Measurements from ENCODE around the gene MARCHF7. TPM values are rescaled to one million over a fixed set of nuclear protein-coding genes. Genes with fewer than 3 reads are reported as not detected.
"Not testable (repeated sequence)": the region's sequence is repeated elsewhere in the genome, so short reads cannot be mapped to it uniquely, and the experiment has no call there.

Gene MARCHF7
- total RNA-seq, 1 donor from 2014 or later, result 121 TPM

GRCh38 chr2:159715451-159715850 is 3.1 kb downstream of the MARCHF7 start:
- no peak for DNase-seq (ENCODE audit: low spot score in 2 of 2)
- FAIRE-seq, result no peak

GRCh38 chr2:159716409-159716808 is 4.1 kb downstream of the MARCHF7 start:
- DNase-seq (ENCODE audit: low spot score in 2 of 2); FAIRE-seq: not testable (repeated sequence)

GRCh38 chr2:159716857-159717256 is 4.6 kb downstream of the MARCHF7 start:
- DNase-seq (ENCODE audit: low spot score in 2 of 2) (no peak), FAIRE-seq (no peak)

- FAIRE-seq (no peak), DNase-seq (ENCODE audit: low spot score in 2 of 2) (no peak)
Observed at GRCh38 chr2:159720676-159721075, 8.4 kb downstream of the MARCHF7 start.

- FAIRE-seq (no peak), DNase-seq (ENCODE audit: low spot score in 2 of 2) (no peak)
Observed at GRCh38 chr2:159722580-159722979, 10.3 kb downstream of the MARCHF7 start.

- FAIRE-seq; DNase-seq (ENCODE audit: low spot score in 2 of 2): not testable (repeated sequence)
Observed at GRCh38 chr2:159724795-159725572, 12.7 kb downstream of the MARCHF7 start.

- FAIRE-seq, result no peak
- DNase-seq (ENCODE audit: low spot score in 2 of 2), result no peak
Observed at GRCh38 chr2:159725713-159726112, 13.4 kb downstream of the MARCHF7 start.

- no peak for FAIRE-seq
- no peak for DNase-seq (ENCODE audit: low spot score in 2 of 2)
Observed at GRCh38 chr2:159728629-159729028, 16.3 kb downstream of the MARCHF7 start.

GRCh38 chr2:159735648-159736047 is 23.3 kb downstream of the MARCHF7 start:
- FAIRE-seq, result no peak

GRCh38 chr2:159736048-159736447 is 23.7 kb downstream of the MARCHF7 start:
- FAIRE-seq, result no peak
- no peak for DNase-seq (ENCODE audit: low spot score in 2 of 2)

More at GRCh38 chr2:159735648-159736047, 23.3 kb downstream of the MARCHF7 start:
- no peak for DNase-seq (ENCODE audit: low spot score in 2 of 2)

- DNase-seq (ENCODE audit: low spot score in 2 of 2), result no peak
- FAIRE-seq, result no peak
Observed at GRCh38 chr2:159737292-159737916, 25.1 kb downstream of the MARCHF7 start.

- DNase-seq (ENCODE audit: low spot score in 2 of 2) (no peak), FAIRE-seq (no peak)
Observed at GRCh38 chr2:159737917-159738296, 25.6 kb downstream of the MARCHF7 start.

GRCh38 chr2:159738509-159739390 is 26.4 kb downstream of the MARCHF7 start:
- no peak for FAIRE-seq
- no peak for DNase-seq (ENCODE audit: low spot score in 2 of 2)

GRCh38 chr2:159742846-159743245 is 30.5 kb downstream of the MARCHF7 start:
- no peak for FAIRE-seq
- DNase-seq (ENCODE audit: low spot score in 2 of 2), result no peak

GRCh38 chr2:159744363-159744762 is 32.1 kb downstream of the MARCHF7 start:
- FAIRE-seq, result no peak
- no peak for DNase-seq (ENCODE audit: low spot score in 2 of 2)

GRCh38 chr2:159745237-159745636 is 32.9 kb downstream of the MARCHF7 start:
- DNase-seq (ENCODE audit: low spot score in 2 of 2); FAIRE-seq: not testable (repeated sequence)

- FAIRE-seq (no peak), DNase-seq (ENCODE audit: low spot score in 2 of 2) (no peak)
Observed at GRCh38 chr2:159748089-159748488, 35.8 kb downstream of the MARCHF7 start.

- FAIRE-seq (no peak), DNase-seq (ENCODE audit: low spot score in 2 of 2) (no peak)
Observed at GRCh38 chr2:159750873-159751272, 38.6 kb downstream of the MARCHF7 start.

- DNase-seq (ENCODE audit: low spot score in 2 of 2) (no peak), FAIRE-seq (no peak)
Observed at GRCh38 chr2:159753797-159754196, 41.5 kb downstream of the MARCHF7 start.

- FAIRE-seq (no peak), DNase-seq (ENCODE audit: low spot score in 2 of 2) (no peak)
Observed at GRCh38 chr2:159755014-159755413, 42.7 kb downstream of the MARCHF7 start.

GRCh38 chr2:159755788-159756187 is 43.5 kb downstream of the MARCHF7 start:
- no peak for FAIRE-seq
- no peak for DNase-seq (ENCODE audit: low spot score in 2 of 2)

Data from frontal cortex (tissue), 4 donors.